Muscle layer of duodenum (tissue), 2 donors: Measurements from ENCODE around the gene RPL22.

ENCODE experiments used
- H3K27ac ChIP-seq: one replicate; pipeline ENCODE4 v1.7.0; 2013; ENCODE audit warnings: mild to moderate bottlenecking, low read length
- H3K27me3 ChIP-seq: one replicate; pipeline ENCODE4 v1.7.0; 2013; ENCODE audit warnings: low read depth, mild to moderate bottlenecking, control low read depth, low read length
- H3K36me3 ChIP-seq, 2 donors: one replicate each; pipeline ENCODE4 v1.7.0; 2013; ENCODE audit warnings: low read length in 2 of 2, control low read depth in 1 of 2, mild to moderate bottlenecking in 1 of 2; ENCODE audit not compliant: insufficient read depth in 2 of 2, control insufficient read depth in 1 of 2
- H3K4me1 ChIP-seq, 2 donors: one replicate each; pipeline ENCODE4 v1.7.0; 2013; ENCODE audit warnings: low read length in 2 of 2, mild to moderate bottlenecking in 2 of 2, control low read depth in 1 of 2, moderate library complexity in 1 of 2; ENCODE audit not compliant: insufficient read depth in 2 of 2, control insufficient read depth in 1 of 2
- H3K4me3 ChIP-seq, 2 donors: one replicate each; pipeline ENCODE4 v1.7.0; 2013; ENCODE audit warnings: low read length in 2 of 2, low read depth in 1 of 2, mild to moderate bottlenecking in 1 of 2
- H3K9me3 ChIP-seq, 2 donors: one replicate each; pipeline ENCODE4 v1.7.0; 2013; ENCODE audit warnings: low read length in 2 of 2, control low read depth in 1 of 2, mild to moderate bottlenecking in 1 of 2; ENCODE audit not compliant: control insufficient read depth in 1 of 2
- donor health status: healthy.

Gene RPL22

DNA sequence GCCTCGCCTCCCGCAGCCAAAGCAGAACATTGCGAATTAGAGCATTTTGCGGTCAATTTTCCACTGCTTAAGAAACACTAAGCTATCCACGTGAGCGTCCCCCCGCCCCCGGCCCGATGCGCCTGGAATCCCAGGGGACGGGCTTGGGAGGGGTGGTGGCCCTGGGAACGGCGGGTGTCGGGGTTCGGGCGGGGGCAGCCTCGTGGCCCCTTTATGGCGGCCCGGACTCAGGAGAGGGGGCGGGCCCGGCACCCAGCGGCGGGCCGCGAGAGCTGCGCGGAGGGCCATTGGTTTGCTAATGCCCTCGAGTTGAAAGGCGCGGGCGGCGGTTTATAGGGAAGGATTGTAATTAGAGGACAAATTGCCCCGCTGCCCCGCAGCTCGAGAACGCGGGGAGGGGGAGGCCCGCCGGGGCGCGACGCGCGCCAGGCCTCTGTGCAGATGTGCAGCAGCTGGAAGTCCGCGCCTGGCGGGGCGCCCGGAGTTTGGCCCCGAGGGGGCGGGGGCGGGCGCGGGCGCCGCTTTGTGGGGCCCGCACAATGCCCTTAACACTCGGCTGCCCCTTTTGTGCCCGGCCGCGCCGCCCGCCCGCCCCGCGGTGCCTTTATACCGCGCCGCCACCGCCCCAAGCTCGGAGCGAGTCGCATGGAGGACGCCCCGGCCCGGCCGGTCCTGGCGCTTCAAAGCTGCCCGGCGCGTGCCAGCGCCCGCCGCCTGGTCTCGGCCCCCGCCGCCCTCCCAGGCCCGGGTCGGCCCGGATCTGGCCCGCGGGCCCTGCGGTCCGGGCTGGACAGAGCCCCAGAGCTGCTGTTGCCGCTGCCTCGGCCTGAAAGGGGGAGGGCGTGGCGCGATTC is 42.7 kb upstream of the RPL22 start:
- no peaks in the 10 kb centered on the region for H3K36me3 ChIP-seq
- H3K4me1 ChIP-seq, result peaks cover 0 to 35% of the 10 kb centered on the region in 2 donors
- peaks cover 43% of the 10 kb centered on the region for H3K27me3 ChIP-seq
- H3K27ac ChIP-seq, result no peak overlapping the region
- H3K9me3 ChIP-seq, result no peaks in the 10 kb centered on the region
- H3K4me3 ChIP-seq, result peak overlapping the region in 1 of 2 donors; percentile 49

DNA sequence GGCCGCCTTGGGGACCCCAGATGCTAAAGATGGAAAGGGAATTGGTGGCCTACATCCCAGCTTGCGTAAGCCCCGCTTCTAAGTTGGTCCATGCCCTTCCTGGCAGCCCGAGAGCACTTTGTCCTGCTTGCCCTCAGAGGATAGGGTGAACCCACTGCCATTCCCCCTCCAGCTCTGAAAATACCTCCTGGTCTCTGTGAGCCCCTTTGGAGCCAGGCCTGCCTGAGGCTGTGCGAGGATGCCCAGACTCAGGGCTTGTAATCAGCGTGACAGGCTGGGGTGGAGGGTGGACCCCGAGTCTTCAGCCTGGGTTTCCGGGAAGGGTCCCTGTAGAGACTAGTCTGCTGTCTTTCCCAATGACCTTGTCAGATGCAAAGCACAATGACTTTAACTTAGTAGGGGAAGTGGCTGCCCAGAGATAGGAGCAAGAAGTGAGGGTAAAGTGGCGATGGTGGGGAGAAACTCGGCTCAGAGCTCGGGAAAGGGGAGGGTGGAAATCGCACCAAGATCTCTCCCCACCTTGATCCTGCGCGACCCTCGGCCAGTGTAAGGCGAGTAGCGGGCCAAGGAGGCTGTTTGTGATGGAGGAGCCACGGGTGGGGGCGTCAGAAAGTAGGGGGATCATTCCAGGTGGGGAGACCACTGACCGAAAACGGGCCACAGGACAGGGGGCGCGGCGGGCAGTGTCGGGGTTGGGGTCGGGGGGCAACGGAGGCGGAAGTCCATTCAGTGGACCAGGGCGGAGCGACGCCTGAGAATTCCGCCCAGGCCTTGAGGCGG is 41.9 kb upstream of the RPL22 start:
- Histone ChIP-seq H3K27ac (no peak overlapping the region), H3K27me3 (peaks cover 39% of the 10 kb centered on the region), H3K36me3 (no peaks in the 10 kb centered on the region), H3K4me1 (peaks cover 0 to 28% of the 10 kb centered on the region in 2 donors), H3K9me3 (no peaks in the 10 kb centered on the region), H3K4me3 (no peak overlapping the region)

GRCh38 chr1:6239950-6240768 is 40.8 kb upstream of the RPL22 start:
- Histone ChIP-seq H3K4me3 (no peak overlapping the region), H3K36me3 (no peaks in the 10 kb centered on the region), H3K9me3 (no peaks in the 10 kb centered on the region), H3K4me1 (peaks cover 0 to 18% of the 10 kb centered on the region in 2 donors), H3K27ac (no peak overlapping the region), H3K27me3 (peaks cover 35% of the 10 kb centered on the region)

DNA sequence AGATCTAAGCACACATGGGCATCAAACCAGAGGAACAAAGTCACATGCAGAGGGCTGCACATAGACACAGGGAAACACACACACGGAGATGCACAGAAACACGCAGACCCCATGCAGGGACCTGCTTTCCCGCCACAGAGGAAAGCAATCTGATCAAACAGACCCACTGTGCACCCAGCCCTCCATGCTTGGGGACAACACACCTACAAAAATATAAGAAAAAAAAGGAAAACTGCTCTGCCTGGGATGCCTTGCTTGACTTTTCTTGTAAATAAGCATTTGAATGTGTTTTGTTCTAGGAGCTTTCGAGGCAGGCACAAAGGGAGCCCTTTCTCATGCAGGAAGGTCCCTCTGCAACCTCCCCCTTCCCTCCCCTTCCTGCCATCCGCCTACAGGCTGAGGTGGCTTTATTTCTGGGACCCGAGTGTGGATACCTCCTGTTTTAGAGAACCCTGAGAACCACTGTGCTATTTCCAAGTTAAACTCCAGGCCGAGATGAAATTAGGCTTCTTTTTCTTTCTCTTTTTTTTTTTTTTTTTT is 39.9 kb upstream of the RPL22 start:
- no peaks in the 10 kb centered on the region for H3K9me3 ChIP-seq
- no peaks in the 10 kb centered on the region for H3K36me3 ChIP-seq

GRCh38 chr1:6237093-6237492 is 37.7 kb upstream of the RPL22 start:
- Histone ChIP-seq H3K4me1 (peaks cover 7 to 22% of the 10 kb centered on the region in 2 donors), H3K4me3 (no peak overlapping the region), H3K27ac (no peak overlapping the region), H3K9me3 (no peaks in the 10 kb centered on the region), H3K27me3 (peaks cover 14% of the 10 kb centered on the region), H3K36me3 (peaks cover 3 to 4% of the 10 kb centered on the region in 2 donors)

More for the DNA sequence above, 39.9 kb upstream of the RPL22 start:
- Histone ChIP-seq H3K4me1 (peaks cover 7 to 25% of the 10 kb centered on the region in 2 donors), H3K27me3 (peaks cover 30% of the 10 kb centered on the region), H3K27ac (no peak overlapping the region), H3K4me3 (no peak overlapping the region)

GRCh38 chr1:6235296-6235677 is 35.9 kb upstream of the RPL22 start:
- Histone ChIP-seq H3K36me3 (peaks cover 8 to 17% of the 10 kb centered on the region in 2 donors), H3K4me1 (peaks cover 7 to 12% of the 10 kb centered on the region in 2 donors), H3K9me3 (no peaks in the 10 kb centered on the region), H3K27ac (no peak overlapping the region), H3K27me3 (peaks cover 2% of the 10 kb centered on the region), H3K4me3 (peak overlapping the region; percentile 80 to 88)

- peaks cover 7 to 12% of the 10 kb centered on the region in 2 donors for H3K4me1 ChIP-seq
- H3K27ac ChIP-seq, result no peak overlapping the region
- H3K4me3 ChIP-seq, result peak overlapping the region; percentile 80 to 88
- H3K27me3 ChIP-seq, result no peaks in the 10 kb centered on the region
- no peaks in the 10 kb centered on the region for H3K9me3 ChIP-seq
- peaks cover 8 to 17% of the 10 kb centered on the region in 2 donors for H3K36me3 ChIP-seq
Observed at GRCh38 chr1:6234502-6235295, 35.3 kb upstream of the RPL22 start.

- H3K27ac ChIP-seq, result no peak overlapping the region
- no peaks in the 10 kb centered on the region for H3K9me3 ChIP-seq
- no peak overlapping the region for H3K4me3 ChIP-seq
- H3K27me3 ChIP-seq, result no peaks in the 10 kb centered on the region
- peaks cover 8 to 22% of the 10 kb centered on the region in 2 donors for H3K36me3 ChIP-seq
- H3K4me1 ChIP-seq, result peaks cover 7 to 12% of the 10 kb centered on the region in 2 donors
Observed at GRCh38 chr1:6233376-6233775, 34.0 kb upstream of the RPL22 start.

DNA sequence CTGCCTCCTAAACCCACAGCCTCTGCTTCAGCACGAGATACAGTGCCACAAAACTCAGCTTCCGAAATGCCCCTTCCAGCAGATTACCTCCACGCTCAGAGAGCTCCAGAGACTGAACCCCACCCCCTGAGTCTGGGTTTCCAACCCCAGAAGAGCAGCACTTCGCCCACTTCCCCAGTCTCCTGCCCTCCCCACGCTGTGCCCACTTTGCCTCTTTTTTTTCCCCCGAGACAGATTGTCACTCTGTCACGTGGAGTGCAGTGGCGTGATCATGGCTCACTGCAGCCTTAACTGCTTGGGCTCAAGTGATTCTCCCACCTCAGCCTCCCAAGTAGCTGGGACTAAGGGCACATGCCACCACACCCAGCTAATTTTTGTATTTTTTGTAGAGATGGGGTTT is 26.3 kb upstream of the RPL22 start:
- H3K36me3 ChIP-seq, result peaks cover 28 to 54% of the 10 kb centered on the region in 2 donors
- no peak overlapping the region for H3K4me3 ChIP-seq
- no peaks in the 10 kb centered on the region for H3K4me1 ChIP-seq
- H3K9me3 ChIP-seq, result no peaks in the 10 kb centered on the region
- no peaks in the 10 kb centered on the region for H3K27me3 ChIP-seq
- no peak overlapping the region for H3K27ac ChIP-seq

- no peaks in the 10 kb centered on the region for H3K27me3 ChIP-seq
- H3K4me1 ChIP-seq, result no peaks in the 10 kb centered on the region
- H3K9me3 ChIP-seq, result no peaks in the 10 kb centered on the region
- peaks cover 28 to 54% of the 10 kb centered on the region in 2 donors for H3K36me3 ChIP-seq
- no peak overlapping the region for H3K4me3 ChIP-seq
- H3K27ac ChIP-seq, result no peak overlapping the region
Observed at GRCh38 chr1:6224718-6225117, 25.3 kb upstream of the RPL22 start.
